Fibroblast of pulmonary artery (primary cell): ENCODE results near the gene HDDC2.

ENCODE experiments used
- DNase-seq: peaks from one replicate; pipeline ENCODE4 v3.0.0-alpha.2; 2010; ENCODE audit warnings: low read depth
- H3K4me3 ChIP-seq: replicated peaks from 2 replicates; pipeline ENCODE4 v1.5.1; 2011; ENCODE audit warnings: low read depth, mild to moderate bottlenecking, control low read depth, low read length, moderate library complexity
- CTCF ChIP-seq: IDR thresholded peaks from 2 replicates; pipeline ENCODE4 v1.5.1; 2011; ENCODE audit warnings: mild to moderate bottlenecking, control low read depth, low read length, inconsistent platforms; ENCODE audit errors: missing control alignments

The HDDC2 gene

GRCh38 chr6:125339653-125340052, 37.9 kb upstream of the HDDC2 start:
- no peak for DNase-seq
- H3K4me3 ChIP-seq: no peak overlapping the region
- no peak for TF ChIP-seq CTCF

GRCh38 chr6:125338381-125338780, 36.6 kb upstream of the HDDC2 start:
- DNase-seq: no peak
- H3K4me3 ChIP-seq: no peak overlapping the region
- no peak for TF ChIP-seq CTCF

DNA sequence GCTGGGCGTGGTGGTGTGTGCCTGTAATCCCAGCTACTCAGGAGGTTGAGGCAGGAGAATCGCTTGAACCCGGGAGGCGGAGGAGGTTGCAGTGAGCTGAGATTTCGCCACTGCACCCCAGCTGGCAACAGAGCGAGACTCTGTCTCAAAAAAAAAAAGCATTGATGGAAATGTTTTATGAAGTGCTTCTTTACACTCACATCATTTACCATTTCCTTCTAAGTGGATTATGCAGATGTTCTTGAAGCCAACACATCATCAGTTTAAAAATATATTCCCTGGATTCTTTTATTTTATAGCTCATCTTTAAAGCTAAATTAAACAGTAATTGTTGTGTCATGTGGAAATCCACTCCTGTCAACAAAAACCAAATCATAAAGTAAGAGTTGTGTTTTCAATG, 35.9 kb upstream of the HDDC2 start:
- TF ChIP-seq CTCF: no peak
- no peak overlapping the region for H3K4me3 ChIP-seq
- no peak for DNase-seq

GRCh38 chr6:125332664-125333063, 30.9 kb upstream of the HDDC2 start:
- no peak for TF ChIP-seq CTCF
- no peak for DNase-seq
- no peak overlapping the region for H3K4me3 ChIP-seq

DNA sequence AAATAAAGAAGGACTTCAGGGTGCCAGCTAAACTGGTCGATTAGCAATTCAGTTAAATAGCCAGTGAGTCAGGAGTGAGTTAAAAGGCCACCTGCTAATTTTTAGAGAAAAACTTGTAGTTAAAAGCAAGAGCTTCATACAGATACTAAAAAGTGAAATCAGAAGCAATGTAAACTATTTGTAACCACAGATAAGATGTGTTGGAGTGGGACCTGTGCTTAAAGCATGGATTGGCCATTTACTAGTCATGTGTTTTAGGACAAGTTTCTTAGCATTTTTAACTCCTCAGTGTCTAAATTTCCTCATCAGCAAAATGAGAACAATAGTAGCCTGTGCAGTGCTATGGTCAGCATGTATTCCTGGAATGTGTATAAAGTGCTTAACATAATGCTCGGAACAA, 23.8 kb upstream of the HDDC2 start:
- no peak for TF ChIP-seq CTCF
- H3K4me3 ChIP-seq: no peak overlapping the region
- no peak for DNase-seq

GRCh38 chr6:125323376-125323775, 21.6 kb upstream of the HDDC2 start:
- TF ChIP-seq CTCF: no peak
- no peak overlapping the region for H3K4me3 ChIP-seq
- DNase-seq: no peak

GRCh38 chr6:125316621-125317020, 14.9 kb upstream of the HDDC2 start:
- H3K4me3 ChIP-seq: no peak overlapping the region
- no peak for TF ChIP-seq CTCF
- DNase-seq: no peak
